ENCODE data around the gene SRPX.

DNA sequence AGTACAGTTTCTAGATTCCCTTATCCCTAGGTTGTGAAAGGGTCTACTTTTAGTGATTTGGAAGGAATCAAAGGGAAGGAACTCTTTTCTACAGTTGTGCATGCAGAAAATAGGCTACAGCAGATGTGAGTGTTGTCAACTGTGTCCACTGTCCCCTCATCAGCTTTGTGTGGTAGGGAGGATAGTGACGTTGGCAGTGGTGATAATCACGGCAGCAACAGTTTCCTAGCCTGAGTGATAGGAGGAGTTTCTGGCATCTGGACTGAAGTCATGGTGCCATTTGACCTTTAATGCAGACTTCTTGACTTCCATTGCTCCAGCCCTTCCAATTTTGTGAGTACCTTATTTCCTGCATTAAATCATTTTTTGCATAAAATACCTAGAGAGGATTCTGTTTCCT lies 39.3 kb downstream of the SRPX start:
- TF ChIP-seq POLR2AphosphoS5 (IDR thresholded peaks at IDR 0.05): no peak
- TF ChIP-seq, protein P1, sequence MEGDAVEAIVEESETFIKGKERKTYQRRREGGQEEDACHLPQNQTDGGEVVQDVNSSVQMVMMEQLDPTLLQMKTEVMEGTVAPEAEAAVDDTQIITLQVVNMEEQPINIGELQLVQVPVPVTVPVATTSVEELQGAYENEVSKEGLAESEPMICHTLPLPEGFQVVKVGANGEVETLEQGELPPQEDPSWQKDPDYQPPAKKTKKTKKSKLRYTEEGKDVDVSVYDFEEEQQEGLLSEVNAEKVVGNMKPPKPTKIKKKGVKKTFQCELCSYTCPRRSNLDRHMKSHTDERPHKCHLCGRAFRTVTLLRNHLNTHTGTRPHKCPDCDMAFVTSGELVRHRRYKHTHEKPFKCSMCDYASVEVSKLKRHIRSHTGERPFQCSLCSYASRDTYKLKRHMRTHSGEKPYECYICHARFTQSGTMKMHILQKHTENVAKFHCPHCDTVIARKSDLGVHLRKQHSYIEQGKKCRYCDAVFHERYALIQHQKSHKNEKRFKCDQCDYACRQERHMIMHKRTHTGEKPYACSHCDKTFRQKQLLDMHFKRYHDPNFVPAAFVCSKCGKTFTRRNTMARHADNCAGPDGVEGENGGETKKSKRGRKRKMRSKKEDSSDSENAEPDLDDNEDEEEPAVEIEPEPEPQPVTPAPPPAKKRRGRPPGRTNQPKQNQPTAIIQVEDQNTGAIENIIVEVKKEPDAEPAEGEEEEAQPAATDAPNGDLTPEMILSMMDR (IDR thresholded peaks at IDR 0.05): no peak

Data from esophagus muscularis mucosa (tissue), 3 donors.